ENCODE measurements around the gene IL34. TPM values are rescaled to one million over a fixed set of nuclear protein-coding genes. Genes with fewer than 3 reads are reported as not detected.
A peak's percentile ranks its signal among the peaks of the same experiment; 100 is the strongest.

The IL34 gene
- total RNA-seq, 4 donors from 2014 or later, result 1.1 to 1.4 TPM; not detected in 2

GRCh38 chr16:70678121-70678897 is 31.9 kb downstream of the IL34 start:
- TF ChIP-seq POLR2AphosphoS5 (IDR thresholded peaks at IDR 0.05) (no peak), POLR2A (IDR thresholded peaks at IDR 0.05) (no peak), EP300 (IDR thresholded peaks at IDR 0.05; ENCODE audit: low read depth) (no peak)
- TF ChIP-seq, protein P1, sequence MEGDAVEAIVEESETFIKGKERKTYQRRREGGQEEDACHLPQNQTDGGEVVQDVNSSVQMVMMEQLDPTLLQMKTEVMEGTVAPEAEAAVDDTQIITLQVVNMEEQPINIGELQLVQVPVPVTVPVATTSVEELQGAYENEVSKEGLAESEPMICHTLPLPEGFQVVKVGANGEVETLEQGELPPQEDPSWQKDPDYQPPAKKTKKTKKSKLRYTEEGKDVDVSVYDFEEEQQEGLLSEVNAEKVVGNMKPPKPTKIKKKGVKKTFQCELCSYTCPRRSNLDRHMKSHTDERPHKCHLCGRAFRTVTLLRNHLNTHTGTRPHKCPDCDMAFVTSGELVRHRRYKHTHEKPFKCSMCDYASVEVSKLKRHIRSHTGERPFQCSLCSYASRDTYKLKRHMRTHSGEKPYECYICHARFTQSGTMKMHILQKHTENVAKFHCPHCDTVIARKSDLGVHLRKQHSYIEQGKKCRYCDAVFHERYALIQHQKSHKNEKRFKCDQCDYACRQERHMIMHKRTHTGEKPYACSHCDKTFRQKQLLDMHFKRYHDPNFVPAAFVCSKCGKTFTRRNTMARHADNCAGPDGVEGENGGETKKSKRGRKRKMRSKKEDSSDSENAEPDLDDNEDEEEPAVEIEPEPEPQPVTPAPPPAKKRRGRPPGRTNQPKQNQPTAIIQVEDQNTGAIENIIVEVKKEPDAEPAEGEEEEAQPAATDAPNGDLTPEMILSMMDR (IDR thresholded peaks at IDR 0.05), result no peak
- Histone ChIP-seq H3K9me3 (no peaks in the 10 kb centered on the region), H3K27me3 (no peaks in the 10 kb centered on the region), H3K4me1 (peaks cover 29 to 33% (median 31%) of the 10 kb centered on the region in 4 donors), H3K4me3 (no peak overlapping the region), H3K36me3 (peaks cover 0 to 1% (median 0%) of the 10 kb centered on the region in 4 donors), H3K27ac (peak overlapping the region in 1 of 4 donors; percentile 91)
- DNase-seq, result no peak
- in situ Hi-C loops (cut with MboI; ENCODE audit: low pct_ligation_motif_present in 1 of 4, low pct_unique_long_range_greater_than_20kb in 1 of 4, low sequenced_read_pairs in 3 of 4), result loop anchor here in 2 of 4 donors (10.0 kb wide), 2 partner anchors 86 to 96 kb away; no protein-coding TSS in a partner anchor
- WGBS, 2 donors (ENCODE audit: low coverage in 1 of 2), result 88% methylated on average over 21 of the region's 22 CpGs; no CpG with 5 or more reads in 1 of the 2 donors
- intact Hi-C loops (cut with DNase I; ENCODE audit: low total_unique reads), result no loop called here

DNA sequence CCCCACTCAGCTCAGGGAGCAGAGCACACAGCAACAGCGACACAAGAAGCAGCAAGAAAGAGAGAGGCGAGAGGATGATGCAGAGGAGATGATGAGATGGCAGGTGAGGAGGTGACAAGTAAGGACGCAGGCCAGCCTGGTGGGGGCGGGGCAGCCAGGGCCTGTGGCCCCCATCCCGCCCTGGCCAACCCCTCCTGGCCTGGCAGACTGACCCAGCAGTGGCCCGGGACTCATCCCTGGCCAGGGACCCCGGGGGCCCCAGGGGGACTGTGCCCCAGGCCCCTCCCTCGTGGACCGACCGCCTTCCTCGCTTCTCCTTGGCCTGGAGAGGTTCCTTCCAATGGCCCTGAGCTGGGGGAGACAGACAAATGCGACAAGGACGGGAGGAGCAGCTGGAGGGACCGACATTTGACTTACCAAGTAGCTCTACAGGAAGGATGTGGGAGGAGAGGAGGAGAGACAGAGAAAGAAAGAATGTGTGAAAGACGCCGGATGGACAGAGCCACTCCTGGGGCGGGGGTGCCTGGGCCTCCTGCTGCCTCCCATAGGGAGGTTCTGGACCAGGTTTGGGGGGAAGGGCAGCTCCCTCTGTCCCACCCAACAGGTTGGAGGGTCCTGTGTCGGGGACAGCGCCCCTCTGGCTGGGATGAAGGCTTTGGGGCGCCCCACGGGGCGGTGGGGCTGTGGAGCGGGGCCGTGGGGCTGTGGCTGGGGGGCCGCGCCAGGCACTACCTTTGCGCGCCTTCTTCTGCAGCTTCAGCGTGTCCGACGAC is 32.7 kb downstream of the IL34 start:
- in situ Hi-C loops (cut with MboI; ENCODE audit: low pct_ligation_motif_present in 1 of 4, low pct_unique_long_range_greater_than_20kb in 1 of 4, low sequenced_read_pairs in 3 of 4), result loop anchor here in 2 of 4 donors (10.0 kb wide), 2 partner anchors 86 to 96 kb away; no protein-coding TSS in a partner anchor
- H3K4me1 ChIP-seq, result peaks cover 32 to 41% (median 35%) of the 10 kb centered on the region in 4 donors
- H3K9me3 ChIP-seq, result no peaks in the 10 kb centered on the region
- no peak for TF ChIP-seq POLR2A (IDR thresholded peaks at IDR 0.05)
- no peak for TF ChIP-seq EP300 (IDR thresholded peaks at IDR 0.05; ENCODE audit: low read depth)
- TF ChIP-seq POLR2AphosphoS5 (IDR thresholded peaks at IDR 0.05), result no peak
- TF ChIP-seq, protein P1 (IDR thresholded peaks at IDR 0.05), result no peak
- DNase-seq, result no peak
- no peak overlapping the region for H3K4me3 ChIP-seq
- WGBS, 2 donors (ENCODE audit: low coverage in 1 of 2), result 82% methylated on average over 31 of the region's 31 CpGs; no CpG with 5 or more reads in 1 of the 2 donors
- H3K27ac ChIP-seq, result peak overlapping the region; percentile 6 to 91 (median 89)
- no peaks in the 10 kb centered on the region for H3K27me3 ChIP-seq
- intact Hi-C loops (cut with DNase I; ENCODE audit: low total_unique reads), result no loop called here
- no peaks in the 10 kb centered on the region for H3K36me3 ChIP-seq

DNA sequence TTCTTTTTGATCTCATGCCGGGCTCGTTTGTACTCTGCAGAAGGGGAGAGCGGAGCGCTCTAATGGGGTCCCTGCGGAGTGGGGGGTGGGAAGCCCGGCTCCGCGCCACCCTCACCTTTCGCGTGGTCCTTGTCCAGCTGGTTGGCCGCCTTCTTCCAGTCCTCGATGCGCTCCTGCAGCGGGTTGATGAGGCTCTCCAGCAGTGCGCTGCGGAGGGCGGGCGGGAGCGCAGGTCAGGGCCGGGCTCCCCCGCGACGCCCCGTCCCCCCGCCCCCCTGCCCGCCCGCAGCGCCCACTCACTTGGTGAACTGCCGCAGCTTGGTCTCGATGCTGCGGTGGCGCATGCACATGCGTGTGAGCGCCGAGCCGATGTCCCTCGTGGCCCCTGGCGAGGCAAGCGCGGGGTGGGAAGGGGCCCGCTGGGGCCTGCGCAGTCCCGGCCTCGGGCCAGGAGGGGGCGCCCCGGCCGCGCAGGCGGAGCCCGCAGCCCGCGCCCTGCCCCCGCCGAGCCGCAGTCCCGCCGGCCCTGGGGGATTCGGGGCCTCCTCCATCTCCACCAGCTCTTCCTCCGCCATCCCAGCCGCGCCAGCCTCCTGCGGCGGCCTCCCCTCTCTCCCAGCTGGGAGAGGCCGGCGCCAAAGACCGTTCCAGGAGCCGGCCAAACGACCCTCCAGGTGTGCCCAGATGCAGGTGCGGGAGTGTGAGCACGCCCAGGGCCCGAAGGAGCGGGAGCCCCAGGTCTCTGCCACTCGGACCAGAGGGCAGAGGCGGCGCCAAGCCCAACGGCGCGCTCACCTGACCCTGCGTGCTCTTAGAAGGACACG is 33.5 kb downstream of the IL34 start:
- Histone ChIP-seq H3K27me3 (no peaks in the 10 kb centered on the region), H3K9me3 (no peaks in the 10 kb centered on the region), H3K4me3 (no peak overlapping the region), H3K27ac (peak overlapping the region; percentile 80 to 91 (median 89)), H3K4me1 (peaks cover 33 to 49% (median 40%) of the 10 kb centered on the region in 4 donors), H3K36me3 (no peaks in the 10 kb centered on the region)
- DNase-seq, result no peak
- intact Hi-C loops (cut with DNase I; ENCODE audit: low total_unique reads), result loop anchor here (1.0 to 5.0 kb wide), 2 partner anchors 58 to 77 kb away; no protein-coding TSS in a partner anchor
- 5 to 72% methylated on average over 11 to 65 of the region's 80 CpGs for WGBS, 2 donors (ENCODE audit: low coverage in 1 of 2)
- in situ Hi-C loops (cut with MboI; ENCODE audit: low pct_ligation_motif_present in 1 of 4, low pct_unique_long_range_greater_than_20kb in 1 of 4, low sequenced_read_pairs in 3 of 4), result loop anchor here in 3 of 4 donors (10.0 kb wide), 2 partner anchors 85 to 95 kb away; no protein-coding TSS in a partner anchor
- TF ChIP-seq EP300 (IDR thresholded peaks at IDR 0.05; ENCODE audit: low read depth) (no peak), POLR2AphosphoS5 (IDR thresholded peaks at IDR 0.05) (no peak), POLR2A (IDR thresholded peaks at IDR 0.05) (no peak)
- TF ChIP-seq, protein P1 (IDR thresholded peaks at IDR 0.05), result peak in 4 of 5 experiments; percentile 8 to 64 (median 51)

All from transverse colon (tissue), 4 donors.